Stimulated activated CD4-positive, alpha-beta T cell treated with anti-CD3 and anti-CD28 coated beads, Interleukin-12 subunit alpha, Interleukin-12 subunit beta, amount 100 ng/mL, for 48 hours (primary cell): ENCODE measurements around the gene HINT1.
"Not testable (repeated sequence)": the region's sequence is repeated elsewhere in the genome, so short reads cannot be mapped to it uniquely, and the experiment has no call there.

Experiments
- DNase-seq, 3 donors: peaks; one replicate each; pipeline ENCODE4 v3.0.0-alpha.2; 2020; ENCODE audit warnings: low read depth in 2 of 3, low spot score in 1 of 3

HINT1 gene

GRCh38 chr5:131165119-131165727, at the start of gene HINT1:
Gene HINT1 (minus strand): TSS chr5:131165256. CDS start chr5:131165205, 51 bp downstream.
- DNase-seq = peak; percentile 84 to 93 (median 87)

GRCh38 chr5:131214609-131215227, 49.7 kb upstream of the HINT1 start:
- no peak for DNase-seq

- no peak for DNase-seq
Measured at GRCh38 chr5:131212471-131213021, 47.5 kb upstream of the HINT1 start.

GRCh38 chr5:131211669-131212068, 46.6 kb upstream of the HINT1 start:
- no peak for DNase-seq

GRCh38 chr5:131210151-131210510, 45.1 kb upstream of the HINT1 start:
- no peak for DNase-seq

GRCh38 chr5:131209506-131210150, 44.6 kb upstream of the HINT1 start:
- DNase-seq = peak; percentile 13 to 38 (median 20)

GRCh38 chr5:131209175-131209505, 44.1 kb upstream of the HINT1 start:
- DNase-seq = no peak

GRCh38 chr5:131206772-131207171, 41.7 kb upstream of the HINT1 start:
- no peak for DNase-seq

GRCh38 chr5:131206061-131206460, 41.0 kb upstream of the HINT1 start:
- no peak for DNase-seq

GRCh38 chr5:131204964-131205363, 39.9 kb upstream of the HINT1 start:
- DNase-seq = no peak

- DNase-seq = no peak
Measured at GRCh38 chr5:131200560-131200959, 35.5 kb upstream of the HINT1 start.

GRCh38 chr5:131198625-131199024, 33.6 kb upstream of the HINT1 start:
- no peak for DNase-seq

GRCh38 chr5:131196331-131196730, 31.3 kb upstream of the HINT1 start:
- no peak for DNase-seq

- DNase-seq = no peak
Measured at GRCh38 chr5:131195696-131196095, 30.6 kb upstream of the HINT1 start.

- DNase-seq = no peak
Measured at GRCh38 chr5:131194725-131195124, 29.7 kb upstream of the HINT1 start.

GRCh38 chr5:131193897-131194296, 28.8 kb upstream of the HINT1 start:
- DNase-seq = not testable (repeated sequence)

- no peak for DNase-seq
Measured at GRCh38 chr5:131193106-131193505, 28.1 kb upstream of the HINT1 start.

GRCh38 chr5:131186561-131187256, 21.7 kb upstream of the HINT1 start:
- DNase-seq = no peak

- no peak for DNase-seq
Measured at GRCh38 chr5:131185523-131186104, 20.6 kb upstream of the HINT1 start.

- DNase-seq = no peak
Measured at GRCh38 chr5:131182839-131183238, 17.8 kb upstream of the HINT1 start.

- no peak for DNase-seq
Measured at GRCh38 chr5:131180407-131180806, 15.4 kb upstream of the HINT1 start.
